A673 (cell line): ENCODE measurements around the gene KDM1A.

Experiments used
- EZH2 ChIP-seq: fragments of 200-600 bp; sonication (generic); IDR thresholded peaks from 2 replicates; pipeline ENCODE4 v1.6.1; 2017; ENCODE audit warnings: borderline replicate concordance, low read depth, mild to moderate bottlenecking, mixed read lengths, antibody characterized with exemption, low read length; ENCODE audit not compliant: poor library complexity, severe bottlenecking
- TF ChIP-seq, protein P1 (sequence below): fragments of 300-800, 200-600 bp; sonication (generic); conservative IDR thresholded peaks from 2 replicates; pipeline ENCODE4 v1.5.1; 2017; ENCODE audit warnings: low read depth, mild to moderate bottlenecking, antibody characterized with exemption, low read length, moderate library complexity, mixed read lengths

DNA sequence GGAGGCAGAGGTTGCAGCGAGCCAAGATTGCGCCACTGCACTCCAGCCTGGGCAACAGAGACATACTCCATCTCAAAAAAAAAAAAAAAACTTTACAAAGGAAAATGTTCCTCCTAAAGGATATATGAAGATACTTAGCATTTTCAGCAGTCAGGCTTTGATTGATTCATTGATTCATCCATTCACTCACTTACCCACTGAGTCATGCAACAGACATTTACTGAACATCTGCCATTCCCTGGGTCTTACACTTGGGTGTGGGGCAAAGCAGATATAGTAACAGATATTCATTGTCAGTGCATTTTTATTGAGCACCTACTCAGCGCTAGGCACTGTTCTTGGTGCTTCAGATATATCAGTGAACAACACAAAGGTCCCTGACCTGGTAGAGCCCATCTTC, 41.0 kb upstream of the KDM1A start:
- TF ChIP-seq, protein P1, sequence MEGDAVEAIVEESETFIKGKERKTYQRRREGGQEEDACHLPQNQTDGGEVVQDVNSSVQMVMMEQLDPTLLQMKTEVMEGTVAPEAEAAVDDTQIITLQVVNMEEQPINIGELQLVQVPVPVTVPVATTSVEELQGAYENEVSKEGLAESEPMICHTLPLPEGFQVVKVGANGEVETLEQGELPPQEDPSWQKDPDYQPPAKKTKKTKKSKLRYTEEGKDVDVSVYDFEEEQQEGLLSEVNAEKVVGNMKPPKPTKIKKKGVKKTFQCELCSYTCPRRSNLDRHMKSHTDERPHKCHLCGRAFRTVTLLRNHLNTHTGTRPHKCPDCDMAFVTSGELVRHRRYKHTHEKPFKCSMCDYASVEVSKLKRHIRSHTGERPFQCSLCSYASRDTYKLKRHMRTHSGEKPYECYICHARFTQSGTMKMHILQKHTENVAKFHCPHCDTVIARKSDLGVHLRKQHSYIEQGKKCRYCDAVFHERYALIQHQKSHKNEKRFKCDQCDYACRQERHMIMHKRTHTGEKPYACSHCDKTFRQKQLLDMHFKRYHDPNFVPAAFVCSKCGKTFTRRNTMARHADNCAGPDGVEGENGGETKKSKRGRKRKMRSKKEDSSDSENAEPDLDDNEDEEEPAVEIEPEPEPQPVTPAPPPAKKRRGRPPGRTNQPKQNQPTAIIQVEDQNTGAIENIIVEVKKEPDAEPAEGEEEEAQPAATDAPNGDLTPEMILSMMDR, result no peak
- no peak for TF ChIP-seq EZH2
